NCI-H2196 treated with DMSO at 0.1 percent for 48 hours (cell line): ENCODE measurements around the gene DLEC1.
"Not testable (repeated sequence)": the region's sequence is repeated elsewhere in the genome, so short reads cannot be mapped to it uniquely, and the experiment has no call there.

Source experiments
- DNase-seq: peaks from one replicate; lab custom pipeline; 2025; ENCODE audit not compliant: unreplicated experiment; lab: John Stamatoyannopoulos, UW

Gene DLEC1

GRCh38 chr3:38119821-38120692 lies 81.0 kb downstream of the DLEC1 start:
- no peak for DNase-seq

GRCh38 chr3:38120693-38121450 lies 81.9 kb downstream of the DLEC1 start:
- DNase-seq, result no peak

GRCh38 chr3:38121451-38121831 lies 82.4 kb downstream of the DLEC1 start:
- no peak for DNase-seq

GRCh38 chr3:38121832-38122461 lies 82.9 kb downstream of the DLEC1 start:
- no peak for DNase-seq

GRCh38 chr3:38122712-38123290 lies 83.8 kb downstream of the DLEC1 start:
- no peak for DNase-seq

GRCh38 chr3:38124324-38125122 lies 85.5 kb downstream of the DLEC1 start:
- no peak for DNase-seq

GRCh38 chr3:38125305-38126120 lies 86.5 kb downstream of the DLEC1 start:
- DNase-seq, result no peak

- no peak for DNase-seq
These were observed 87.3 kb downstream of the DLEC1 start for GRCh38 chr3:38126121-38126892.

- DNase-seq, result no peak
These were observed 88.7 kb downstream of the DLEC1 start for GRCh38 chr3:38127611-38128302.

GRCh38 chr3:38128303-38128655 lies 89.3 kb downstream of the DLEC1 start:
- no peak for DNase-seq

GRCh38 chr3:38129058-38129457 lies 90.0 kb downstream of the DLEC1 start:
- no peak for DNase-seq

- no peak for DNase-seq
These were observed 91.6 kb downstream of the DLEC1 start for GRCh38 chr3:38130631-38131065.

GRCh38 chr3:38131621-38132369 lies 92.8 kb downstream of the DLEC1 start:
- DNase-seq, result no peak

GRCh38 chr3:38133209-38133556 lies 94.2 kb downstream of the DLEC1 start:
- DNase-seq, result no peak

- DNase-seq, result no peak
These were observed 94.8 kb downstream of the DLEC1 start for GRCh38 chr3:38133557-38134405.

GRCh38 chr3:38134517-38135143 lies 95.6 kb downstream of the DLEC1 start:
- DNase-seq, result not testable (repeated sequence)
